ENCODE data around the gene C1QL3. TPM values are rescaled to one million over a fixed set of nuclear protein-coding genes. Genes with fewer than 3 reads are reported as not detected.

The C1QL3 gene
- total RNA-seq, 6 donors from 2014 or later = 0.15 TPM; not detected in 5

- Histone ChIP-seq H3K9me3 (no peaks in the 10 kb centered on the region), H3K4me1 (no peaks in the 10 kb centered on the region), H3K36me3 (no peaks in the 10 kb centered on the region), H3K27ac (no peak overlapping the region), H3K27me3 (no peaks in the 10 kb centered on the region), H3K4me3 (no peak overlapping the region)
- no peak for DNase-seq
- ATAC-seq (ENCODE audit: low FRiP score in 2 of 2) = no peak
- TF ChIP-seq EP300 (IDR thresholded peaks at IDR 0.05) (no peak), POLR2A (IDR thresholded peaks at IDR 0.05) (no peak), POLR2AphosphoS5 (IDR thresholded peaks at IDR 0.05) (no peak), CTCF (IDR thresholded peaks at IDR 0.05) (no peak)
- WGBS, 2 donors = 86 to 87% methylated on average over 3 of the region's 3 CpGs
These were observed 48.9 kb downstream of the C1QL3 start for GRCh38 chr10:16472828-16473227.

GRCh38 chr10:16470747-16471146, 50.9 kb downstream of the C1QL3 start:
- Histone ChIP-seq H3K4me3 (no peak overlapping the region), H3K27ac (no peak overlapping the region), H3K4me1 (no peaks in the 10 kb centered on the region), H3K36me3 (no peaks in the 10 kb centered on the region), H3K27me3 (no peaks in the 10 kb centered on the region), H3K9me3 (no peaks in the 10 kb centered on the region)
- ATAC-seq (ENCODE audit: low FRiP score in 2 of 2) = no peak
- DNase-seq = no peak
- 56 to 70% methylated on average over 5 of the region's 5 CpGs for WGBS, 2 donors
- no peak for TF ChIP-seq CTCF (IDR thresholded peaks at IDR 0.05)
- no peak for TF ChIP-seq POLR2AphosphoS5 (IDR thresholded peaks at IDR 0.05)
- no peak for TF ChIP-seq POLR2A (IDR thresholded peaks at IDR 0.05)
- TF ChIP-seq EP300 (IDR thresholded peaks at IDR 0.05) = no peak

GRCh38 chr10:16466001-16466400, 55.7 kb downstream of the C1QL3 start:
- no peak for ATAC-seq (ENCODE audit: low FRiP score in 2 of 2)
- no peak overlapping the region for H3K27ac ChIP-seq
- H3K9me3 ChIP-seq = no peaks in the 10 kb centered on the region
- no peaks in the 10 kb centered on the region for H3K4me1 ChIP-seq
- H3K36me3 ChIP-seq = no peaks in the 10 kb centered on the region
- 89 to 95% methylated on average over 1 of the region's 1 CpG for whole genome bisulfite sequencing, 2 donors
- DNase-seq = no peak
- no peaks in the 10 kb centered on the region for H3K27me3 ChIP-seq
- TF ChIP-seq CTCF (IDR thresholded peaks at IDR 0.05) (no peak), POLR2A (IDR thresholded peaks at IDR 0.05) (no peak), POLR2AphosphoS5 (IDR thresholded peaks at IDR 0.05) (no peak), EP300 (IDR thresholded peaks at IDR 0.05) (no peak)
- no peak overlapping the region for H3K4me3 ChIP-seq

Small RNA genes within 50 kb of the gene (small RNA-seq; reads per million reads assigned to genes)
- gene RNU2-18P = 0 to 0.65 (median 0) reads per million in 4 donors

Other genes with a start within 250 kb of the C1QL3 start
- 10 to 100 TPM in 5 of 6 donors, 1 to 10 TPM in 1; 7.8 to 30.0 (median 16.4) TPM for gene PTER, start 84.9 kb downstream of the C1QL3 start, total RNA-seq

Data from upper lobe of left lung (tissue), 6 donors.